GM10847 (cell line): ENCODE results near the gene ARHGAP26.

Source experiments
- POLR2A ChIP-seq: IDR thresholded peaks from 2 replicates; pipeline ENCODE4 v1.6.1; 2011; ENCODE audit not compliant: insufficient read length; ENCODE audit errors: extremely low read depth

The ARHGAP26 gene

GRCh38 chr5:143061161-143061945 lies 291.2 kb downstream of the ARHGAP26 start:
- TF ChIP-seq POLR2A, result no peak

- TF ChIP-seq POLR2A, result no peak
Measured at GRCh38 chr5:143062379-143062778, 292.2 kb downstream of the ARHGAP26 start.

GRCh38 chr5:143063175-143063970 lies 293.2 kb downstream of the ARHGAP26 start:
- TF ChIP-seq POLR2A, result no peak

GRCh38 chr5:143064218-143064641 lies 294.1 kb downstream of the ARHGAP26 start:
- TF ChIP-seq POLR2A, result no peak

GRCh38 chr5:143064676-143065075 lies 294.5 kb downstream of the ARHGAP26 start:
- no peak for TF ChIP-seq POLR2A

- no peak for TF ChIP-seq POLR2A
Measured at GRCh38 chr5:143065185-143065965, 295.2 kb downstream of the ARHGAP26 start.

- TF ChIP-seq POLR2A, result no peak
Measured at GRCh38 chr5:143065996-143066522, 295.9 kb downstream of the ARHGAP26 start.

GRCh38 chr5:143066556-143067281 lies 296.5 kb downstream of the ARHGAP26 start:
- no peak for TF ChIP-seq POLR2A

- TF ChIP-seq POLR2A, result no peak
Measured at GRCh38 chr5:143068712-143069111, 298.5 kb downstream of the ARHGAP26 start.

- no peak for TF ChIP-seq POLR2A
Measured at GRCh38 chr5:143071927-143072326, 301.8 kb downstream of the ARHGAP26 start.

GRCh38 chr5:143072734-143073133 lies 302.6 kb downstream of the ARHGAP26 start:
- TF ChIP-seq POLR2A, result no peak

GRCh38 chr5:143073766-143074165 lies 303.6 kb downstream of the ARHGAP26 start:
- TF ChIP-seq POLR2A, result no peak

GRCh38 chr5:143074414-143074996 lies 304.3 kb downstream of the ARHGAP26 start:
- no peak for TF ChIP-seq POLR2A

GRCh38 chr5:143076377-143076776 lies 306.2 kb downstream of the ARHGAP26 start:
- no peak for TF ChIP-seq POLR2A

GRCh38 chr5:143077453-143078103 lies 307.4 kb downstream of the ARHGAP26 start:
- TF ChIP-seq POLR2A, result no peak
